HG03571 (cell line): Measurements from ENCODE around the gene PCSK6.
"Not testable (repeated sequence)": the region's sequence is repeated elsewhere in the genome, so short reads cannot be mapped to it uniquely, and the experiment has no call there.

ENCODE experiments used
- ATAC-seq: cut with Tn5 transposase; IDR thresholded peaks from one replicate; pipeline ENCODE4 v1.9.1; 2021; ENCODE audit not compliant: unreplicated experiment

PCSK6 gene

GRCh38 chr15:101381671-101382212 lies 107.8 kb downstream of the PCSK6 start:
- no peak for ATAC-seq

- no peak for ATAC-seq
These were observed 109.4 kb downstream of the PCSK6 start for GRCh38 chr15:101380146-101380545.

- ATAC-seq = no peak
These were observed 109.9 kb downstream of the PCSK6 start for GRCh38 chr15:101379647-101380046.

GRCh38 chr15:101378879-101379278 lies 110.6 kb downstream of the PCSK6 start:
- ATAC-seq = no peak

GRCh38 chr15:101378171-101378755 lies 111.2 kb downstream of the PCSK6 start:
- ATAC-seq = no peak

- ATAC-seq = no peak
These were observed 112.7 kb downstream of the PCSK6 start for GRCh38 chr15:101376615-101377395.

GRCh38 chr15:101375006-101375405 lies 114.5 kb downstream of the PCSK6 start:
- not testable (repeated sequence) for ATAC-seq

GRCh38 chr15:101374326-101374725 lies 115.2 kb downstream of the PCSK6 start:
- ATAC-seq = no peak

- ATAC-seq = no peak
These were observed 115.9 kb downstream of the PCSK6 start for GRCh38 chr15:101373577-101373976.

GRCh38 chr15:101372960-101373525 lies 116.5 kb downstream of the PCSK6 start:
- ATAC-seq = no peak

GRCh38 chr15:101372149-101372577 lies 117.3 kb downstream of the PCSK6 start:
- no peak for ATAC-seq

GRCh38 chr15:101371519-101371918 lies 118.0 kb downstream of the PCSK6 start:
- no peak for ATAC-seq

GRCh38 chr15:101371081-101371480 lies 118.4 kb downstream of the PCSK6 start:
- ATAC-seq = no peak

- no peak for ATAC-seq
These were observed 119.0 kb downstream of the PCSK6 start for GRCh38 chr15:101370330-101371024.

GRCh38 chr15:101369676-101370075 lies 119.8 kb downstream of the PCSK6 start:
- no peak for ATAC-seq

GRCh38 chr15:101368861-101369642 lies 120.5 kb downstream of the PCSK6 start:
- no peak for ATAC-seq

- no peak for ATAC-seq
These were observed 121.3 kb downstream of the PCSK6 start for GRCh38 chr15:101368086-101368780.

- ATAC-seq = no peak
These were observed 122.7 kb downstream of the PCSK6 start for GRCh38 chr15:101366853-101367252.

GRCh38 chr15:101362986-101363566 lies 126.4 kb downstream of the PCSK6 start:
- no peak for ATAC-seq

- no peak for ATAC-seq
These were observed 127.1 kb downstream of the PCSK6 start for GRCh38 chr15:101362359-101362758.
